Hepatocyte (in vitro differentiated cells): Measurements from ENCODE around the gene POLR3K. TPM values are rescaled to one million over a fixed set of nuclear protein-coding genes. Genes with fewer than 3 reads are reported as not detected.

Source experiments
- DNase-seq: peaks from one replicate; pipeline ENCODE4 v3.0.0-alpha.2; 2016; ENCODE audit warnings: low spot score
- H2AFZ ChIP-seq: fragments of 200-600 bp; sonication (generic); 2 replicates; pipeline ENCODE4 v1.6.0; 2016; ENCODE audit warnings: antibody characterized with exemption, mild to moderate bottlenecking
- H3K27ac ChIP-seq: fragments of 200-600 bp; sonication (generic); 2 replicates; pipeline ENCODE4 v1.5.1; 2016; ENCODE audit warnings: mild to moderate bottlenecking
- H3K27me3 ChIP-seq: fragments of 200-600 bp; sonication (generic); 2 replicates; pipeline ENCODE4 v1.6.1; 2016
- H3K36me3 ChIP-seq: fragments of 200-600 bp; sonication (generic); replicated peaks from 2 replicates; pipeline ENCODE4 v1.5.1; 2016; ENCODE audit warnings: low read depth; ENCODE audit not compliant: insufficient read depth
- H3K4me1 ChIP-seq: fragments of 200-600 bp; sonication (generic); 2 replicates; pipeline ENCODE4 v1.5.1; 2016; ENCODE audit warnings: mild to moderate bottlenecking, moderate library complexity; ENCODE audit not compliant: insufficient read depth
- H3K4me2 ChIP-seq: fragments of 200-600 bp; sonication (generic); 2 replicates; pipeline ENCODE4 v1.6.0; 2016
- H3K4me3 ChIP-seq: fragments of 200-600 bp; sonication (generic); 2 replicates; pipeline ENCODE4 v1.5.1; 2016; ENCODE audit warnings: mild to moderate bottlenecking
- H3K79me2 ChIP-seq: fragments of 200-600 bp; sonication (generic); 2 replicates; pipeline ENCODE4 v1.6.0; 2017; ENCODE audit warnings: mild to moderate bottlenecking
- H3K9me2 ChIP-seq: fragments of 200-600 bp; sonication (generic); replicated peaks from 2 replicates; pipeline ENCODE4 v1.6.0; 2017; ENCODE audit warnings: mild to moderate bottlenecking; ENCODE audit not compliant: insufficient read depth
- H3K9me3 ChIP-seq: fragments of 200-600 bp; sonication (generic); 2 replicates; pipeline ENCODE4 v1.5.1; 2016; ENCODE audit warnings: low read depth, mild to moderate bottlenecking
- H4K20me1 ChIP-seq: fragments of 200-600 bp; sonication (generic); 2 replicates; pipeline ENCODE4 v1.6.0; 2016; ENCODE audit warnings: mild to moderate bottlenecking; ENCODE audit not compliant: insufficient read depth, poor library complexity, severe bottlenecking
- EZH2 ChIP-seq: fragments of 200-600 bp; sonication (generic); IDR thresholded peaks from 2 replicates; pipeline ENCODE4 v1.6.1; 2016; ENCODE audit warnings: antibody characterized with exemption, mild to moderate bottlenecking, borderline replicate concordance
- EZH2phosphoT487 ChIP-seq: fragments of 200-600 bp; sonication (generic); IDR thresholded peaks from one replicate; pipeline ENCODE4 v1.6.1; 2018; ENCODE audit warnings: antibody characterized with exemption, mild to moderate bottlenecking, low read depth, moderate library complexity; ENCODE audit not compliant: unreplicated experiment, severe bottlenecking
- WGBS: methylation state at CpG from one replicate; pipeline ENCODE4 v1.1.6; 2016; ENCODE audit warnings: low lambda C conversion rate; ENCODE audit errors: missing lambda C conversion rate; 5-methylcytosine and 5-hydroxymethylcytosine counted together
- polyA plus RNA-seq: library from polyadenylated mRNA; unstranded; fragments of >200 nt; fragmentation: Nextera tagmentation; extraction: Ambion mirVana; gene quantifications from 2 replicates; pipeline ENCODE4 v1.2.1, GENCODE V29; 2016
- total RNA-seq: library from RNA; depleted of rRNA; stranded (reverse); fragments of >200 nt; gene quantifications from 2 replicates; pipeline ENCODE4 v1.2.3, GENCODE V29; 2014
- TF ChIP-seq, protein P1 (sequence below): fragments of 200-600 bp; sonication (generic); IDR thresholded peaks from 2 replicates; pipeline ENCODE4 v1.5.1; 2016; ENCODE audit warnings: antibody characterized with exemption, mild to moderate bottlenecking; ENCODE audit not compliant: poor library complexity

The POLR3K gene
- total and polyA plus RNA-seq, 2 experiments from 2014 or later: 2.7 to 12.5 TPM

DNA sequence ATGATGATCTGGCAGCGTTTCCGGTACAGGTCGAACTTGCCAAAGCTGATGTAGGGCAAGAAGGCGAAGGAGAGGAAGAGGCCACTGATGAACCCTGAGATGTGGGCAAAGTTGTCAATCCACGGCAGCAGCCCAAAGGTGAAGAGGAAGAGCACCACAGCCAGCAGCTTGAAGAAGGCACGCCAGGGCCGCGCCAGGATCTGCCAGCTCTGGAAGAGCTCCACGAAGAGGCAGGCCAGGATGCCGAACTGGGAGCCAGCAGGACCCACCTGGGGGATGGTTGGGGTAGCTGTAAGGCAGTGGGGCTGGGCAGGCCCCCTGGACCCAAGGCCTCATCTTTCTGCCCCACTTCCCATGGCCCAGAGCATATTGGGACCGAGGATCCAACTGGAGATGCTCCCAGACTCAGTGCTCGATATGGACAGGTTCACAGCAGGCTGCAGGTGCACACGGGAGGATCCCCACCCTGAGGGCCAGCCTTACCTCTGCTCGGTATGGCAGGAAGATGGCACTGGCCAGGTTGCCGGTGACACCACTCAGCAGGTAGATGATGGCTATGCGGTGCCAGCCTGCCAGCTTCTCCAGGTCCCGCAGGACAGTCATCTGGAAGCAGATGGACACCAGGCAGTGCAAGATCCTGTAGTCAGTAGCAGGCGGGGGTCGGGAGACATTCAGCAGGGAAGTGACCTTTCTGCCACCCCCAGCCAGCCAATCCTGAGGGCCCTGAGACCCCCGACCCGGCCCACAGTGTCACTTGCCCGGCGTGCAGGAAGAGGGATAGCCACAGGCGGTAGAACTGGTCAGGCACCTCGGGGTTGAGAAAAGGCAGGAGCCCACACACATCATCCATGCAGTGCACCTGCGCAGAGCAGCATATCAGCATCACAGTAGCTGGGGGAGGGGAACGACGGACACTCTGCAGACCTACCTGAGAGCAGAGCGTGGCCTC is 5.4 kb upstream of the POLR3K start:
- no peaks in the 10 kb centered on the region for H3K9me2 ChIP-seq
- H4K20me1 ChIP-seq: no peaks in the 10 kb centered on the region
- H3K4me1 ChIP-seq: peaks cover 2% of the 10 kb centered on the region
- peaks cover 7% of the 10 kb centered on the region for H3K79me2 ChIP-seq
- H3K4me2 ChIP-seq: no peak overlapping the region
- no peak overlapping the region for H3K27ac ChIP-seq
- TF ChIP-seq EZH2 (no peak), EZH2phosphoT487 (no peak)
- TF ChIP-seq, protein P1, sequence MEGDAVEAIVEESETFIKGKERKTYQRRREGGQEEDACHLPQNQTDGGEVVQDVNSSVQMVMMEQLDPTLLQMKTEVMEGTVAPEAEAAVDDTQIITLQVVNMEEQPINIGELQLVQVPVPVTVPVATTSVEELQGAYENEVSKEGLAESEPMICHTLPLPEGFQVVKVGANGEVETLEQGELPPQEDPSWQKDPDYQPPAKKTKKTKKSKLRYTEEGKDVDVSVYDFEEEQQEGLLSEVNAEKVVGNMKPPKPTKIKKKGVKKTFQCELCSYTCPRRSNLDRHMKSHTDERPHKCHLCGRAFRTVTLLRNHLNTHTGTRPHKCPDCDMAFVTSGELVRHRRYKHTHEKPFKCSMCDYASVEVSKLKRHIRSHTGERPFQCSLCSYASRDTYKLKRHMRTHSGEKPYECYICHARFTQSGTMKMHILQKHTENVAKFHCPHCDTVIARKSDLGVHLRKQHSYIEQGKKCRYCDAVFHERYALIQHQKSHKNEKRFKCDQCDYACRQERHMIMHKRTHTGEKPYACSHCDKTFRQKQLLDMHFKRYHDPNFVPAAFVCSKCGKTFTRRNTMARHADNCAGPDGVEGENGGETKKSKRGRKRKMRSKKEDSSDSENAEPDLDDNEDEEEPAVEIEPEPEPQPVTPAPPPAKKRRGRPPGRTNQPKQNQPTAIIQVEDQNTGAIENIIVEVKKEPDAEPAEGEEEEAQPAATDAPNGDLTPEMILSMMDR: no peak
- 88% methylated on average over 25 of the region's 29 CpGs for WGBS
- H3K36me3 ChIP-seq: no peaks in the 10 kb centered on the region
- H3K27me3 ChIP-seq: no peaks in the 10 kb centered on the region
- no peaks in the 10 kb centered on the region for H3K9me3 ChIP-seq
- no peak for DNase-seq
- no peak overlapping the region for H2AFZ ChIP-seq
- no peak overlapping the region for H3K4me3 ChIP-seq

DNA sequence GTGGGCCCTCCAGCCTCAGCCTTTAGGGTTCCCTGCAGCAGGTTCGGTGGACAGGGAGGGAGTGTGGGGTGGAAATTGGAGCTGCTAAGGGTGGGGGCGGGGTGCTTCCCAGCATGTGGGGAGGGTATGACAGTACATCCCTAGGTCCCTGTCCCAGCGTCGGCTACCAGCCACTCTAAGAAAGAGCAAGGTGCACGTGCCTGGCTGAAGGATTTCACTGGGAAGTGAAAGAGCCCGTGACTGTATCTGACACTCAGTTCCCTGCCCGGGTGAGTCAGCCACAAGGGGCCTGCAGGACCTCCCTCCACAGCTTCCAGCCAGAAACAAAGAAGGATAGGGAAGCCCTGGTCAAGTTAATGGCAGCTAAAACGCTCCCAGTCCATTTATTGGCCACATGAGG is 4.3 kb upstream of the POLR3K start:
- Histone ChIP-seq H4K20me1 (no peaks in the 10 kb centered on the region), H3K4me2 (no peak overlapping the region), H3K79me2 (peaks cover 7% of the 10 kb centered on the region), H3K36me3 (no peaks in the 10 kb centered on the region), H3K4me1 (peaks cover 2% of the 10 kb centered on the region), H3K27me3 (no peaks in the 10 kb centered on the region), H2AFZ (no peak overlapping the region), H3K4me3 (no peak overlapping the region), H3K9me3 (no peaks in the 10 kb centered on the region), H3K27ac (no peak overlapping the region), H3K9me2 (no peaks in the 10 kb centered on the region)
- DNase-seq: no peak
- 77% methylated on average over 7 of the region's 8 CpGs for WGBS
- TF ChIP-seq EZH2: no peak
- no peak for TF ChIP-seq EZH2phosphoT487

DNA sequence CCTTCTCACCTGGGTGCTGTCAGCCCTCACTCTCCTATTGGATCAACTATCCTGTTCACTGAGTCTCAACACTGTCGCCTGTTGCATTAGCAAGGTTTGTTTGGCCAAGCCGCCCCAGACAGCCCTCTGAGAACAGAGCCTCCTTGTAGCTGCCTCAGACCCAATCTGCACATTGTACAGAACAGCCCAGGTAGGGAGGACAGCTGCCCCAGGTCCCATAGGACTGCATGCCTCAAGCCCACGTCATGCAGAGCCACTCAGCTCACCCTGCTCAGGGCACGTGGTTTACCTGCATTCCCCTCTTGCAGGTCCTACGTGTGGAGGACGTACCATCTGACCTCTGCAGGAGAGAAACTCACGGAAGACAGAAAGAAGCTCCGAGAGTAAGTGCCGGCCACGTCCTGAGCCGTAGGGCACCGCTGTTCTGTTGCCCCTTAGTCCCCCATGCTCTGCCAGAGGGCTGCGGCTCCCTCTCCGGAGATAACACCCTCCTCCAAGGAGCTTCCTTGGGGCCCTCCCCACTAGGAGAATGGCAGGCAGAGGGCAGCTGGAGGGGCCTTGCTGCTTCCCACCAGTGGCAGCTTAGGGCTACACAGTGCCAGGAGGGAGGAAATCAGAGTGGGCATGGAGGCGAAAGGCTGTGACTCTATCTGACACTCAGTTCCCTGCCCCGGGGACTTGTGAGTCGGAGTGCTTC is 3.0 kb upstream of the POLR3K start:
- Histone ChIP-seq H3K79me2 (peaks cover 15% of the 10 kb centered on the region), H3K27me3 (no peaks in the 10 kb centered on the region), H3K4me1 (peaks cover 2% of the 10 kb centered on the region), H3K9me3 (no peaks in the 10 kb centered on the region), H3K4me3 (no peak overlapping the region), H3K4me2 (no peak overlapping the region), H4K20me1 (no peaks in the 10 kb centered on the region), H3K36me3 (no peaks in the 10 kb centered on the region), H3K9me2 (no peaks in the 10 kb centered on the region), H2AFZ (no peak overlapping the region), H3K27ac (no peak overlapping the region)
- WGBS: 95% methylated on average over 15 of the region's 17 CpGs
- DNase-seq: no peak
- TF ChIP-seq, protein P1: no peak
- TF ChIP-seq EZH2: no peak
- TF ChIP-seq EZH2phosphoT487: no peak
